Right lobe of liver (tissue), 6 donors: Measurements from ENCODE around the gene PTPRD. TPM values are rescaled to one million over a fixed set of nuclear protein-coding genes. Genes with fewer than 3 reads are reported as not detected.

Experiments used
- ATAC-seq, 4 donors: fragments of 200-7000 bp; cut with Tn5 transposase; one replicate each; pipeline ENCODE4 v1.9.1; 2020; ENCODE audit warnings: mild to moderate bottlenecking in 4 of 4, moderate library complexity in 4 of 4
- DNase-seq, 3 donors: peaks; one replicate each; pipeline ENCODE4 v3.0.0-alpha.2; 2020
- H3K27ac ChIP-seq, 3 donors: fragments of 200-600 bp; one replicate each; pipeline ENCODE4 v1.8.0; 2022
- H3K27me3 ChIP-seq, 2 donors: fragments of 200-600 bp; one replicate each; pipeline ENCODE4 v1.8.0; 2022
- H3K36me3 ChIP-seq, 4 donors: fragments of 200-600 bp; sonication (generic) in 1 of 4; one replicate each; pipeline versions ENCODE4 v1.5.1 to v1.8.0; 2017 to 2022; ENCODE audit warnings: control low read depth in 1 of 4
- H3K4me1 ChIP-seq, 4 donors: fragments of 200-600 bp; sonication (generic) in 1 of 4; one replicate each; pipeline versions ENCODE4 v1.5.1 to v1.8.0; 2017 to 2022; ENCODE audit warnings: control low read depth in 1 of 4
- H3K4me3 ChIP-seq, 3 donors: fragments of 200-600 bp; one replicate each; pipeline ENCODE4 v1.8.0; 2022
- H3K9me3 ChIP-seq, 4 donors: fragments of 200-600 bp; sonication (generic) in 1 of 4; one replicate each; pipeline versions ENCODE4 v1.5.1 to v1.8.0; 2017 to 2022; ENCODE audit warnings: control low read depth in 1 of 4
- CTCF ChIP-seq, 4 donors: fragments of 200-600 bp in 3 of 4; fragments of 450-650 bp in 1 of 4; IDR thresholded peaks; one replicate each; pipeline versions ENCODE4 v1.5.1 to v1.8.0; 2016 to 2022; ENCODE audit warnings: antibody characterized with exemption in 4 of 4, mild to moderate bottlenecking in 2 of 4
- POLR2A ChIP-seq: fragments of 450-650 bp; IDR thresholded peaks from one replicate; pipeline ENCODE4 v1.6.1; 2017; ENCODE audit warnings: antibody characterized with exemption, mild to moderate bottlenecking
- WGBS: methylation state at CpG from one replicate; pipeline ENCODE4 v1.1.6; 2018; ENCODE audit warnings: low coverage, low lambda C conversion rate; ENCODE audit not compliant: insufficient coverage; ENCODE audit errors: missing lambda C conversion rate; 5-methylcytosine and 5-hydroxymethylcytosine counted together
- intact Hi-C, 2 donors: fragments of 100-400 bp; cut with DNase I; formaldehyde crosslinking; loops; one replicate each; pipeline versions ENCODE4 v1.11.2 to v1.14.1; 2022
- total RNA-seq, 6 experiments: library from RNA; depleted of rRNA in 2 of 6; stranded (reverse); fragments of >200 nt in 2 of 6; fragmentation: NEBNext Ultra II Directional in 3 of 6; extraction: Animal tissue kit (Norgen Biotek cat#: 25700) in 3 of 6; gene quantifications; one replicate each; pipeline versions ENCODE4 v1.1.0 to v1.2.4, GENCODE V29; 2016 to 2023
- donor health status: DM: no; HTN: yes; CAD: no.
- donor health status: DM: no; HTN: no; CAD: no.
- donor health status: DM: no; HTN: no; CAD: no.
- donor health status: DM: no; HTN: yes; CAD: no.
- donor health status: DM: no; HTN: yes; CAD: no.

PTPRD gene
- total RNA-seq, 6 experiments from 2014 or later: 5.4 to 29.8 (median 13.9) TPM

GRCh38 chr9:9246726-9247125 is 1366.1 kb downstream of the PTPRD start:
- no peak for TF ChIP-seq CTCF (IDR thresholded peaks at IDR 0.05)
- TF ChIP-seq POLR2A: no peak
- DNase-seq: no peak
- no peaks in the 10 kb centered on the region for H3K27me3 ChIP-seq
- H3K9me3 ChIP-seq: no peaks in the 10 kb centered on the region
- intact Hi-C loops: no loop called here
- ATAC-seq: no peak
- WGBS: 52% methylated on average over 2 of the region's 2 CpGs
- no peaks in the 10 kb centered on the region for H3K4me1 ChIP-seq
- H3K4me3 ChIP-seq: no peak overlapping the region
- H3K27ac ChIP-seq: no peak overlapping the region
- no peaks in the 10 kb centered on the region for H3K36me3 ChIP-seq

GRCh38 chr9:9231946-9232345 is 1380.9 kb downstream of the PTPRD start:
- ATAC-seq (no peak), DNase-seq (no peak)
- intact Hi-C loops: no loop called here
- Histone ChIP-seq H3K27me3 (no peaks in the 10 kb centered on the region), H3K36me3 (no peaks in the 10 kb centered on the region), H3K4me3 (no peak overlapping the region), H3K27ac (no peak overlapping the region), H3K4me1 (no peaks in the 10 kb centered on the region), H3K9me3 (no peaks in the 10 kb centered on the region)
- TF ChIP-seq POLR2A: no peak
- no peak for TF ChIP-seq CTCF (IDR thresholded peaks at IDR 0.05)

- Histone ChIP-seq H3K27me3 (no peaks in the 10 kb centered on the region), H3K4me1 (no peaks in the 10 kb centered on the region), H3K4me3 (no peak overlapping the region), H3K27ac (no peak overlapping the region), H3K9me3 (no peaks in the 10 kb centered on the region), H3K36me3 (no peaks in the 10 kb centered on the region)
- intact Hi-C loops: no loop called here
- no peak for DNase-seq
- WGBS: 63% methylated on average over 2 of the region's 3 CpGs
- TF ChIP-seq POLR2A (no peak), CTCF (IDR thresholded peaks at IDR 0.05) (no peak)
- no peak for ATAC-seq
These were observed 1383.5 kb downstream of the PTPRD start for GRCh38 chr9:9229269-9229668.

- Histone ChIP-seq H3K27me3 (no peaks in the 10 kb centered on the region), H3K4me1 (no peaks in the 10 kb centered on the region), H3K27ac (no peak overlapping the region), H3K4me3 (no peak overlapping the region), H3K9me3 (no peaks in the 10 kb centered on the region), H3K36me3 (no peaks in the 10 kb centered on the region)
- no peak for TF ChIP-seq POLR2A
- TF ChIP-seq CTCF (IDR thresholded peaks at IDR 0.05): no peak
- DNase-seq: no peak
- ATAC-seq: no peak
- intact Hi-C loops: no loop called here
These were observed 1389.6 kb downstream of the PTPRD start for GRCh38 chr9:9223175-9223574.

- H3K27me3 ChIP-seq: no peaks in the 10 kb centered on the region
- no peak overlapping the region for H3K27ac ChIP-seq
- TF ChIP-seq CTCF (IDR thresholded peaks at IDR 0.05) (no peak), POLR2A (no peak)
- no peaks in the 10 kb centered on the region for H3K36me3 ChIP-seq
- WGBS: 84% methylated on average over 1 of the region's 1 CpG
- ATAC-seq (no peak), DNase-seq (no peak)
- intact Hi-C loops: no loop called here
- no peaks in the 10 kb centered on the region for H3K9me3 ChIP-seq
- no peak overlapping the region for H3K4me3 ChIP-seq
- no peaks in the 10 kb centered on the region for H3K4me1 ChIP-seq
These were observed 1390.1 kb downstream of the PTPRD start for GRCh38 chr9:9222730-9223129.
